Smooth muscle cell of the brain vasculature (primary cell): ENCODE measurements around the gene NKIRAS1.
"Not testable (repeated sequence)": the region's sequence is repeated elsewhere in the genome, so short reads cannot be mapped to it uniquely, and the experiment has no call there.

ENCODE experiments used
- DNase-seq: peaks from one replicate; pipeline ENCODE4 v3.0.0-alpha.2; 2012; ENCODE audit warnings: low read depth, low spot score

NKIRAS1 gene

GRCh38 chr3:23904545-23904944 is 12.2 kb downstream of the NKIRAS1 start:
- DNase-seq: no peak

DNA sequence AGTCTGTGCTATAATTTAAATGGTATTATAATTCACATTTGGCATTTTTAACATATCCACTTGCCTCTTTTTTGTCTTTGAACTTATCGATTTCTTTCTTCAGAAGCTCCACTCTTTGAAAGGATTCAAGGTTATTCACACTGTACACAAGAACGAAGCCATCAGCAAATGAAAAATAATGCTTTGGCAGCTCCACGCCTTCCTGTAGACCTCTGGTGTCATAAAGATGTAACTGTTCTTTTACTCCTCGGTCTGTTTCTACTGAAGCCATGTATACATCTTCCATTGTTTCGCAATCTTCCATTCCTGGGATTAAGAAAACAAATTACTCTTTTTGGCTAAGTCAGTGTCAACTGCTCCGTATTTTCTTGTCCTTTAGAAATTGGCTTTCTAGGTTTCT is 16.0 kb downstream of the NKIRAS1 start:
- DNase-seq: no peak

- DNase-seq: no peak
These were observed 21.6 kb downstream of the NKIRAS1 start for GRCh38 chr3:23895181-23895580.

- DNase-seq: no peak
These were observed 22.3 kb downstream of the NKIRAS1 start for GRCh38 chr3:23894254-23895061.

- no peak for DNase-seq
These were observed 26.8 kb downstream of the NKIRAS1 start for GRCh38 chr3:23889950-23890349.

DNA sequence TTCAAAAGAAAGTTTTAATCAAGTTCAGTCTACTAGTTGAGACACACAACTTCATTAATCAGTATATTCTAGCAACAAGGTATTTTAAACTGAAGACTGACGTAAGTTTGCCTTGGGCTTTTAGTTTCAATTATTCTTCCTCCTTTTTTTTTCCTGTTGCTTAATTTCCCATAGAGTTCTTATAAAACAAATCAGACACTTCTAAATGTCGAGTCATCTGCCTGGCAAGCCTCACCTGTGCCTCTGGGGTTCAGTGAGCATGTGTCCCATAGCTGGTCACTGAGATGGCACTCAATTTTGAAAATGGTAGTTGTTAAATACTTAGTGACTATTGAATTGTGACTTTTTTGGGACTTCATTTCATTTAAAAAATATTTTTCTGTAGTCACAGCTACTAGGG is 27.4 kb downstream of the NKIRAS1 start:
- DNase-seq: no peak

DNA sequence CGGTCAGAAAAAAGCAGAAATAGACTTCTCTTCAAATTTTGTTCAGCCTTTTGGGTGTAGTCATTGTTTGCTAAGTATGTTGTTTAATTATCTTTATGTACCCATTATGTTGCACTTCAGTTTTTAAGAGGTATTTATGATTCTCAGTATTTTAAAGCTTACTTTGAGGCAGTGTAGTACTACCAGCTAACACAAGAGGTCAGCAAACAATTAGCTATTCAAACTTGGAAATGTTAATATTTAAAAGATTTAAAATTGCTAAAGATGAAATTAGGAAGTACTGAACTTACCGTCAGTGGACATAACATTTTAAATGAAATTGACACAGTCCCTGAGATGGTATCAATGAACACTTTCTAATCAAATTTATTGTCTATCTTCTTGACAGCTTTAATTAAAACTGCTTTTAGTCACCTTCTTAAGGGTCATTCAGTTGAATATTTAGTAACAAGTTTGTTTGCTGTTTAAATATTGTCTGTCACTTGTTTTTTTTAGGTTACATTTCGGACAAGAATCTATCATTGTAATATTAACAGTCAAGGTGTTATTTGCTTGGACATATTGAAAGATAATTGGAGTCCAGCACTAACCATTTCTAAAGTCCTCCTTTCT is 28.1 kb downstream of the NKIRAS1 start:
- DNase-seq: peak; percentile 39

DNA sequence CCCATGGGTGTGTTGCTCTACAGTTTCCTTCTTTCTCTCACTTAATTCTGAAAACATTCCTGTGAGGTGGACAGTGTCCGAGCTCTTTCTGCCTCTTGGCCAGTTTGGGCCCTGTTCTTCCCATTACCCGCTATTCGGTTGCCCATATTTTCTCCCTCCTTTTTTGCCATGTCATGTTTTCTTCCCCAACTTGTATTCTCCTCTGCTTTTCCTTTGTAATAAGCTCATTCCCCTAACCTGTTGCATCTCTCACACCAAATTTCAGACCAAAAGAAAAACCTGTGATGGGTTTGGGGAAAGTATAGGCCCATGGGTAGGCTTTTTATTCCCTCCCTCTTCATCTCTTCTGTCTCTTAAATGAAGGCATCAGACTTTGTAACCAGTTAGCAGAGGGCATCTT is 30.5 kb downstream of the NKIRAS1 start:
- no peak for DNase-seq

- DNase-seq: no peak
These were observed 31.6 kb downstream of the NKIRAS1 start for GRCh38 chr3:23885210-23885609.

- DNase-seq: no peak
These were observed 32.3 kb downstream of the NKIRAS1 start for GRCh38 chr3:23884481-23884880.

GRCh38 chr3:23882487-23882918 is 34.3 kb downstream of the NKIRAS1 start:
- DNase-seq: no peak

DNA sequence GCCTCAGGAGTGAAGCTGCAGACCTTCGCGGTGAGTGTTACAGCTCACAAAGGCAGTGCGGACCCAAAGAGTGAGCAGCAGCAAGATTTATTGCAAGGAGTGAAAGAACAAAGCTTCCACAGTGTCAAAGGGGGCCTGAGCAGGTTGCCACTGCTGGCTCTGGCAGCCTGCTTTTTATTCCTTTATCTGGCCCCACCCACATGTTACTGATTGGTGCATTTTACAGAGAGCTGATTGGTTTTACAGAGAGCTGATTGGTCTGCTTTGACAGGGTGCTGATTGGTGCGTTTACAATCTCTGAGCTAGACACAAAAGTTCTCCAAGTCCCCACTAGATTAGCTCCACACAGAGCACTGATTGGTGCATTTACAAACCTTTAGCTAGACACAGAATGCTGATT is 34.8 kb downstream of the NKIRAS1 start:
- DNase-seq: not testable (repeated sequence)

DNA sequence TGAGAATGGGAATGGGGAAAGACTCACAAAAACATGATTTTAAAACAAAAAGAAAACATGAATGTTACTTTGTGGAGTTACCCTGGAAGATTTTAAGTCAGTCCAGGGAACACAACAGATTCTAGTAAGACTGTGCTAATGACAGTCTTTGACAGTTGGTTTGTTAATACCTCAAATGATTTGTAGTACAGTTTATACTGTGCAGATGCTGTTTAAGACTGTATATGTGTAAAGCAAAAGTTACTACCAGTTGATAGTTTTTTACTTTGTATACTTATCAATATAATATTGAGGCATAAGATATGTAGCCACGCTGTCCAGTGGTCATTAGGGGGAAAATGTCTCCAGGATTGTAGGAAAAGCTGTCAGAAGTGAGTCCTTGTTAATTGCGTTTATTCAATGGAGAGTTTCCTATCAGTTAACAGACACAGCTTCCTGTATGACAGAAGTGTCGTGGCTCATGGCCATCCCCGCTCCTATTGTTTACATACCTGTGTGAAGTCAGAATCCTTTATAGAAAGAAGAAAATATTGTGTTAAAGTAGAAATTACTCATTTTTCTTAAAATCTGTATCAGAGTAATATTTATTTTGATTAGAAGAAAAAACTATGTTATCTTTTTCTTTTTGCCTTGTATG is 36.0 kb downstream of the NKIRAS1 start:
- DNase-seq: no peak

- DNase-seq: no peak
These were observed 37.3 kb downstream of the NKIRAS1 start for GRCh38 chr3:23879485-23879884.

DNA sequence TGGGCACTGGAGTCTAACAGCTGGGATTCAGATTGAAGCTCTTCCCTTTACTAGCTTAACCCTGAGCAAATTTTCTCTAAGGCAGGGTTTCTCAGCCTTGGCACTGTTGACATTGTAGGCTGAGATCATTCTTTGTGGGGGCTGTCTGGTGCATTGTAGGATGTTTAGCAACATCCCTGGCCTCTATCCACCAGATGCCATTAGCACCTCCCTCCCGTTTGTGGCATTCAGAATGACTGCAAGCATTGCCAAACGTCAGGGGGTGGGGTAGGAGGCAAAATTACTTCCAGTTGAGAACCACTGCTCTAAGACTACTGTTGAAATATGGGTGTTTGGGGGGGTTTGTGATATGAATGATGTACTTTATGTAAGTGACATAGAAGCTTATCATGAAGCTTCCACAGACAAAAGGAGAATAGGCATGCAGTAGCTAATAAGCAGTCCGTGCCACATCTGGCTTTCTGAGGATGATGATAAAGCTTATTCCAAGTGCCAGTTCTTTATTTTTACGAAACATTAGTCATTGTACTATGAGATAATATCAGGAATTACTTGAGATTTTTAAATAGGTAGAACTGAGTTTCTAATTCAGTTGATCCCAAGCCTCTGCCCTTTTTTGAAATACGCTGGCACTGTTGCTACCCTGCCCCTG is 39.3 kb downstream of the NKIRAS1 start:
- no peak for DNase-seq

GRCh38 chr3:23876923-23877322 is 39.9 kb downstream of the NKIRAS1 start:
- no peak for DNase-seq

- DNase-seq: no peak
These were observed 41.6 kb downstream of the NKIRAS1 start for GRCh38 chr3:23875113-23875725.

DNA sequence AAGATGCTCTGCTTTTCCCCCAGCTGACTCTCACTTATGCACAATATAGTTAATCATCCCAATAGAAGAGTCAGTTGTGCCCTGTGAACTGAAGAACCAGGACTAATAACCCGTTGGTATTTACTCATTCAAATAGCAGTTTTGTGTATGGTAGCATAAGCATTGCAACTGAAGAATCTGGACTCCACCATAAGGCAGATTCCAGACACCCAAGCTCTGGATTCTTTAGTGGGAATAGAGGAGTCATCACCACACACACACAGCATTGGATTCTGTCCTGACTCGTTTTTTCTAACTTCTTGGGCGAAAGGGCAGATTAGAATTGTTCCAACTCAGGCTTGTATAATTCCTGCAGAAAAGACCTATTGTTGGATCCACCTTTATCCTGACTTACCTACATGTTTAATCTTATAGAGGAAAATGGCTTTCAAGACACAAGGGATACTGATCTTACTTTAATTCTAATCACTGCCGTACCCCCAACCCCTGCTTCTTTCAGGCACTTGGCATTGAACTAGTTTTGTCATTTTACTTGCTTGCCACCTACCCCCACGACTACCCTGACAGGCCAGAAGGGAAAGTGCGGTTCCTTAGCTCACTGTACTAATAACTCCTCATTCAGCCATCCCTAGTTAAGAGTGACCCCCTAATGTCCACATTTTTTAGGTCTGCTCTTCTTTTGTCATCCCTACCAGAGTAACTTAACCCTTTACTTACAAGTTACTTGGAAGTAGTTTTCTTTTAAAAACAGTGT is 42.3 kb downstream of the NKIRAS1 start:
- DNase-seq: no peak

DNA sequence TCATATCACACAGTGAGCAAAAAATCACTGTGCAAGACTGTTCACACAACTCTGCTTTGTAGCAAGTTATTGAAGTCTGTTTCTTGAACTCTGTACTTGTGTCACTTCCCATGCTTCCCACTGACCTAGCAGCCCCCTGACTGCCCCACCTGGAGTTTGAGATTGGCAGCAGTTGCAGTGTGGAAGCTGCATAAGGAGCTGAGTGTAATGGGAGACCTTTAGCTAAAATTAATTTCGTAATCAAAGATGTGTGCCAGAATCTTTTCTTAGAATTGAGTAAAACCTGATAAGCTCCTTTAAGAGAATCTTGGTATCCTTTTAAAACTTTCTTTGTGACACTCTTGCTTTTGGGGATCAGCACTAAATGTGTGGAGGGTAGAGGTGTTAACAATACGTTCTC is 42.8 kb downstream of the NKIRAS1 start:
- no peak for DNase-seq

- no peak for DNase-seq
These were observed 44.5 kb downstream of the NKIRAS1 start for GRCh38 chr3:23872330-23872729.

GRCh38 chr3:23871361-23871760 is 45.4 kb downstream of the NKIRAS1 start:
- DNase-seq: not testable (repeated sequence)
